Transverse colon (tissue), 3 donors: ENCODE measurements around the gene ANO4.

Experiments used
- POLR2A ChIP-seq: fragments of 450-650 bp; IDR thresholded peaks from one replicate; pipeline ENCODE4 v1.6.1; 2016; ENCODE audit warnings: antibody characterized with exemption, mild to moderate bottlenecking, moderate library complexity
- TF ChIP-seq, protein P1 (sequence below), 5 experiments: fragments of 200-600 bp in 3 of 5; fragments of 450-650 bp in 2 of 5; sonication (generic) in 3 of 5; IDR thresholded peaks; 1 replicate in 2 of 5; 2 replicates in 3 of 5; pipeline ENCODE4 v1.5.1; 2016 to 2017; ENCODE audit warnings: antibody characterized with exemption in 5 of 5, inconsistent platforms in 3 of 5, mild to moderate bottlenecking in 2 of 5, moderate library complexity in 1 of 5

- TF ChIP-seq POLR2A: no peak
- TF ChIP-seq, protein P1, sequence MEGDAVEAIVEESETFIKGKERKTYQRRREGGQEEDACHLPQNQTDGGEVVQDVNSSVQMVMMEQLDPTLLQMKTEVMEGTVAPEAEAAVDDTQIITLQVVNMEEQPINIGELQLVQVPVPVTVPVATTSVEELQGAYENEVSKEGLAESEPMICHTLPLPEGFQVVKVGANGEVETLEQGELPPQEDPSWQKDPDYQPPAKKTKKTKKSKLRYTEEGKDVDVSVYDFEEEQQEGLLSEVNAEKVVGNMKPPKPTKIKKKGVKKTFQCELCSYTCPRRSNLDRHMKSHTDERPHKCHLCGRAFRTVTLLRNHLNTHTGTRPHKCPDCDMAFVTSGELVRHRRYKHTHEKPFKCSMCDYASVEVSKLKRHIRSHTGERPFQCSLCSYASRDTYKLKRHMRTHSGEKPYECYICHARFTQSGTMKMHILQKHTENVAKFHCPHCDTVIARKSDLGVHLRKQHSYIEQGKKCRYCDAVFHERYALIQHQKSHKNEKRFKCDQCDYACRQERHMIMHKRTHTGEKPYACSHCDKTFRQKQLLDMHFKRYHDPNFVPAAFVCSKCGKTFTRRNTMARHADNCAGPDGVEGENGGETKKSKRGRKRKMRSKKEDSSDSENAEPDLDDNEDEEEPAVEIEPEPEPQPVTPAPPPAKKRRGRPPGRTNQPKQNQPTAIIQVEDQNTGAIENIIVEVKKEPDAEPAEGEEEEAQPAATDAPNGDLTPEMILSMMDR (IDR thresholded peaks at IDR 0.05): no peak
Measured at GRCh38 chr12:100935929-100936328, 141.4 kb downstream of the ANO4 start.
